Measurements from ENCODE around the gene PLA2G4B.
A peak's percentile ranks its signal among the peaks of the same experiment; 100 is the strongest.

The PLA2G4B gene

GRCh38 chr15:41806291-41807181 is 32.1 kb upstream of the PLA2G4B start:
- peak; percentile 77 for ATAC-seq (ENCODE audit: low read depth)
- H3K9me3 ChIP-seq (ENCODE audit: severe bottlenecking) = no peaks in the 10 kb centered on the region
- H3K4me3 ChIP-seq (ENCODE audit: severe bottlenecking) = no peak overlapping the region
- H3K4me1 ChIP-seq (ENCODE audit: insufficient read depth, poor library complexity, severe bottlenecking) = peaks cover 56% of the 10 kb centered on the region
- H3K27ac ChIP-seq (ENCODE audit: poor library complexity, severe bottlenecking) = peak overlapping the region; percentile 90
- H3K36me3 ChIP-seq (ENCODE audit: low read depth) = peaks cover 43% of the 10 kb centered on the region
- TF ChIP-seq CTCF (IDR thresholded peaks at IDR 0.05; ENCODE audit: poor library complexity, severe bottlenecking) = peak; percentile 95
- DNase-seq (ENCODE audit: low spot score) = peak; percentile 99
- no peaks in the 10 kb centered on the region for H3K27me3 ChIP-seq (ENCODE audit: insufficient read depth, poor library complexity, severe bottlenecking)

- TF ChIP-seq CTCF (IDR thresholded peaks at IDR 0.05; ENCODE audit: poor library complexity, severe bottlenecking) = no peak
- H3K9me3 ChIP-seq (ENCODE audit: severe bottlenecking) = no peaks in the 10 kb centered on the region
- H3K27me3 ChIP-seq (ENCODE audit: insufficient read depth, poor library complexity, severe bottlenecking) = no peaks in the 10 kb centered on the region
- DNase-seq (ENCODE audit: low spot score) = no peak
- H3K36me3 ChIP-seq (ENCODE audit: low read depth) = peaks cover 56% of the 10 kb centered on the region
- no peak overlapping the region for H3K4me3 ChIP-seq (ENCODE audit: severe bottlenecking)
- H3K27ac ChIP-seq (ENCODE audit: poor library complexity, severe bottlenecking) = peak overlapping the region; percentile 23
- no peak for ATAC-seq (ENCODE audit: low read depth)
- peaks cover 33% of the 10 kb centered on the region for H3K4me1 ChIP-seq (ENCODE audit: insufficient read depth, poor library complexity, severe bottlenecking)
These were observed 29.5 kb upstream of the PLA2G4B start for GRCh38 chr15:41809121-41809520.

GRCh38 chr15:41809526-41810220 is 29.0 kb upstream of the PLA2G4B start:
- TF ChIP-seq CTCF (IDR thresholded peaks at IDR 0.05; ENCODE audit: poor library complexity, severe bottlenecking) = no peak
- H3K36me3 ChIP-seq (ENCODE audit: low read depth) = peaks cover 62% of the 10 kb centered on the region
- DNase-seq (ENCODE audit: low spot score) (no peak), ATAC-seq (ENCODE audit: low read depth) (no peak)
- H3K9me3 ChIP-seq (ENCODE audit: severe bottlenecking) = no peaks in the 10 kb centered on the region
- no peak overlapping the region for H3K4me3 ChIP-seq (ENCODE audit: severe bottlenecking)
- peak overlapping the region; percentile 23 for H3K27ac ChIP-seq (ENCODE audit: poor library complexity, severe bottlenecking)
- H3K27me3 ChIP-seq (ENCODE audit: insufficient read depth, poor library complexity, severe bottlenecking) = no peaks in the 10 kb centered on the region
- H3K4me1 ChIP-seq (ENCODE audit: insufficient read depth, poor library complexity, severe bottlenecking) = peaks cover 27% of the 10 kb centered on the region

DNA sequence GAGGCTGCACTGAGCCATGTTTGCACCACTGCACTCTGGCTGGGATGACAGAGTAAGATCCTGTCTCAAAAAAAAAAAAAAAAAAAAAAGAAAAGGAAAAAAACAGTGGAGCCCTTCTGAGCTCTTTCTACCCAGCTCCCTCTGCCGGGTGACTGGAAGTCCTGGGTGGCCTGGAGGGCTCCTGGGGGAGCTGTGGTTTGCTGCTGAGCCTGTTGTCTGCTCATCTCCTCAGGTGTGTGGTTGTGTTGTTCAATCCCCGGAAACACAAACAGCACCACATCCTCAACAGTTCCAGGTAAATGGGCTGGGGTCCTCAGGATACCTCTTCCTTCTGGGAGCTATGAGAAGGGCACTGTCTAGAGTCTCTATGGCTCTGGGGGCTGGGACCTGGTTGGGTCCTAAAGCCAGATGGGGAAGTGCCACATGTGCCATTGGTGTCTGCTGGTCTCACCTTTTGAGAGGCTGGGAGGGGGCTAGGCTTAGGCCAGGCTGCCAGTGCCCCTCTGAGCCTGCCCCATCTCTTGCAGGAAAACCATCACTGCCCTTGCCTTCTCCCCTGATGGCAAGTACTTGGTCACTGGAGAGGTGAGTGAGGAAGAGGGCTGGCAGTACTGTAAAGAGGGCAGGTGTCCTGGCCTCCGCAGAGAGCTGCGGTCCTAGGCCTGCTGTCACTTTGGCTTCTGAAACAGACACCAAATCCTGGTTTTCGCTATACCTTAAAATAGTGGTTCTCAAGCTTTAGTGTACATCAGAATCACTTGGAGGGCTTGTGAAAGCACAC is 27.8 kb upstream of the PLA2G4B start:
- peak overlapping the region; percentile 23 for H3K27ac ChIP-seq (ENCODE audit: poor library complexity, severe bottlenecking)
- TF ChIP-seq CTCF (IDR thresholded peaks at IDR 0.05; ENCODE audit: poor library complexity, severe bottlenecking) = no peak
- H3K4me3 ChIP-seq (ENCODE audit: severe bottlenecking) = no peak overlapping the region
- H3K36me3 ChIP-seq (ENCODE audit: low read depth) = peaks cover 64% of the 10 kb centered on the region
- DNase-seq (ENCODE audit: low spot score) (no peak), ATAC-seq (ENCODE audit: low read depth) (no peak)
- H3K27me3 ChIP-seq (ENCODE audit: insufficient read depth, poor library complexity, severe bottlenecking) = no peaks in the 10 kb centered on the region
- H3K9me3 ChIP-seq (ENCODE audit: severe bottlenecking) = no peaks in the 10 kb centered on the region
- H3K4me1 ChIP-seq (ENCODE audit: insufficient read depth, poor library complexity, severe bottlenecking) = peaks cover 16% of the 10 kb centered on the region

Measured in RWPE2 (cell line).